CD14-positive monocyte (primary cell): ENCODE measurements around the gene ARID4B. TPM values are rescaled to one million over a fixed set of nuclear protein-coding genes. Genes with fewer than 3 reads are reported as not detected.

ENCODE experiments used
- DNase-seq, 3 donors: peaks; one replicate each; pipeline ENCODE4 v3.0.0-alpha.2; 2011 to 2022
- H2AFZ ChIP-seq: 2 replicates; pipeline ENCODE4 v1.6.0; 2012; ENCODE audit warnings: mild to moderate bottlenecking, low read depth, low read length, inconsistent platforms; ENCODE audit not compliant: insufficient read depth, poor library complexity, severe bottlenecking
- H3K27ac ChIP-seq, 2 donors: 1 replicate in 1 of 2; 2 replicates in 1 of 2; pipeline ENCODE4 v1.5.1; 2012 to 2013; ENCODE audit warnings: low read length in 2 of 2, control low read depth in 1 of 2, inconsistent platforms in 1 of 2, low read depth in 1 of 2, mild to moderate bottlenecking in 1 of 2
- H3K27me3 ChIP-seq, 2 donors: one replicate each; pipeline versions ENCODE4 v1.6.0 to v1.6.1; 2011 to 2013; ENCODE audit warnings: low read length in 2 of 2; ENCODE audit not compliant: control insufficient read depth in 2 of 2, insufficient read depth in 2 of 2
- H3K36me3 ChIP-seq, 2 donors: replicated peaks in 1 of 2; 1 replicate in 1 of 2; 2 replicates in 1 of 2; pipeline versions ENCODE4 v1.5.1 to v1.6.1; 2012 to 2013; ENCODE audit warnings: low read length in 2 of 2, control low read depth in 1 of 2, inconsistent platforms in 1 of 2, mild to moderate bottlenecking in 1 of 2; ENCODE audit not compliant: insufficient read depth in 2 of 2, control insufficient read depth in 1 of 2
- H3K4me1 ChIP-seq, 2 donors: 1 replicate in 1 of 2; 2 replicates in 1 of 2; pipeline versions ENCODE4 v1.5.1 to v1.6.1; 2012 to 2013; ENCODE audit warnings: low read length in 2 of 2, control low read depth in 1 of 2, inconsistent platforms in 1 of 2, mild to moderate bottlenecking in 1 of 2, moderate library complexity in 1 of 2; ENCODE audit not compliant: insufficient read depth in 2 of 2, control insufficient read depth in 1 of 2
- H3K4me2 ChIP-seq: replicated peaks from 2 replicates; pipeline ENCODE3; 2012; ENCODE audit warnings: low read length, moderate library complexity, mild to moderate bottlenecking; ENCODE audit not compliant: poor library complexity, severe bottlenecking; ENCODE audit errors: extremely low read depth
- H3K4me3 ChIP-seq, 3 experiments: fragments of 200-600 bp in 1 of 3; sonication (generic) in 1 of 3; replicated peaks in 1 of 3; 1 replicate in 2 of 3; 2 replicates in 1 of 3; pipeline ENCODE4 v1.5.1; 2011 to 2013; ENCODE audit warnings: low read length in 3 of 3, mild to moderate bottlenecking in 3 of 3, control low read depth in 2 of 3, low read depth in 2 of 3, inconsistent platforms in 1 of 3, moderate library complexity in 1 of 3
- H3K79me2 ChIP-seq: 2 replicates; pipeline ENCODE4 v1.6.0; 2012; ENCODE audit warnings: mild to moderate bottlenecking, control low read depth, inconsistent platforms, low read length, moderate library complexity; ENCODE audit not compliant: insufficient read depth
- H3K9ac ChIP-seq: 2 replicates; pipeline ENCODE4 v1.6.0; 2017; ENCODE audit warnings: low read length, mild to moderate bottlenecking; ENCODE audit not compliant: insufficient read depth, poor library complexity, severe bottlenecking
- H3K9me3 ChIP-seq, 2 donors: replicated peaks in 1 of 2; 1 replicate in 1 of 2; 2 replicates in 1 of 2; pipeline versions ENCODE4 v1.5.1 to v1.6.1; 2012 to 2013; ENCODE audit warnings: low read length in 2 of 2, control low read depth in 1 of 2; ENCODE audit not compliant: control insufficient read depth in 1 of 2, insufficient read depth in 1 of 2
- H4K20me1 ChIP-seq: 2 replicates; pipeline ENCODE4 v1.6.0; 2012; ENCODE audit warnings: mild to moderate bottlenecking, low read length, control low read depth, moderate library complexity; ENCODE audit not compliant: insufficient read depth
- H3K27ac Mint-ChIP-seq, 7 donors: one replicate each; pipeline ENCODE4 v1.8.0; 2020; ENCODE audit warnings: mild to moderate bottlenecking in 7 of 7, mixed read lengths in 7 of 7, moderate library complexity in 6 of 7, inconsistent platforms in 2 of 7
- H3K27me3 Mint-ChIP-seq, 3 donors: one replicate each; pipeline ENCODE4 v1.8.0; 2021 to 2022; ENCODE audit warnings: low read depth in 3 of 3, mild to moderate bottlenecking in 3 of 3, mixed read lengths in 3 of 3, moderate library complexity in 3 of 3, inconsistent platforms in 1 of 3
- H3K36me3 Mint-ChIP-seq, 2 donors: one replicate each; pipeline ENCODE4 v1.8.0; 2020; ENCODE audit warnings: mixed read lengths in 2 of 2, inconsistent platforms in 1 of 2, mild to moderate bottlenecking in 1 of 2
- H3K4me1 Mint-ChIP-seq: one replicate; pipeline ENCODE4 v1.8.0; 2020; ENCODE audit warnings: mild to moderate bottlenecking, mixed read lengths
- H3K4me3 Mint-ChIP-seq, 2 donors: one replicate each; pipeline ENCODE4 v1.8.0; 2020; ENCODE audit warnings: mild to moderate bottlenecking in 2 of 2, mixed read lengths in 2 of 2, moderate library complexity in 1 of 2
- H3K9me3 Mint-ChIP-seq, 7 donors: one replicate each; pipeline ENCODE4 v1.8.0; 2020 to 2022; ENCODE audit warnings: mixed read lengths in 7 of 7, mild to moderate bottlenecking in 6 of 7, moderate library complexity in 6 of 7, inconsistent platforms in 2 of 7
- CTCF ChIP-seq: fragments of 200-600 bp; IDR thresholded peaks from one replicate; pipeline ENCODE4 v1.8.0; 2022; ENCODE audit warnings: antibody characterized with exemption, mild to moderate bottlenecking
- WGBS: methylation state at CpG from one replicate; pipeline ENCODE4 v1.1.5; 2013; ENCODE audit warnings: missing lambda C conversion rate; ENCODE audit not compliant: insufficient coverage; 5-methylcytosine and 5-hydroxymethylcytosine counted together
- intact Hi-C, 2 donors: fragments of 100-400 bp; cut with micrococcal nuclease; formaldehyde crosslinking; loops; one replicate each; pipeline versions ENCODE4 v1.15.0 to v1.15.1; 2023
- polyA plus RNA-seq, 3 donors: library from polyadenylated mRNA; depleted of rRNA in 1 of 3; unstranded in 2 of 3; stranded (reverse) in 1 of 3; fragments of 300-500 nt in 2 of 3; fragments of >200 nt in 1 of 3; fragmentation: Illumina TruSeq in 2 of 3; gene quantifications; 1 replicate in 2 of 3; 2 replicates in 1 of 3; pipeline ENCODE4 v1.2.3, GENCODE V29; 2012 to 2021

ARID4B gene
- polyA plus RNA-seq, 3 donors, result 9.3 to 15.4 (median 11.1) TPM

- no peak overlapping the region for H3K27ac Mint-ChIP-seq
- no peaks in the 10 kb centered on the region for H3K4me1 ChIP-seq
Observed at GRCh38 chr1:235266325-235266724, 61.7 kb downstream of the ARID4B start.

DNA sequence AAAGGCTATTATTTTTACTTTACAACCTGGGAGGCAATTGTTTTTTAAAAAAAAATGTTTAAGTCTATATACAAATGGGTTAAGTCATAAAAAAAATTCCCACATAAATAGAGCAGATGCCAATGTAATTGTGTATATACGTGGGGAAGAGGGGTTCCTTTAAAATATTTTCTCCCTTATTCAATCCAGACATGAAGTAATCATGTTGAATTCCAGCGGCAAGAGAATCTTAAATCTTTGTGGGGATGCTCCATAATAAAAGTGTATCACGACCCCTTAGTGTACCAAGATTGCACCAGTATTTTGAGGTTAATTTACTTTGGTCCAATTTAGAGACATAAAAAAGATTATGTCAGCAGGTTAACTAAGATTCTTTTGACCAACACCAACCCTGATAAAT, 62.1 kb downstream of the ARID4B start:
- H3K4me1 ChIP-seq, result no peaks in the 10 kb centered on the region

More at GRCh38 chr1:235266325-235266724, 61.7 kb downstream of the ARID4B start:
- H3K4me1 Mint-ChIP-seq, result peaks cover 21% of the 10 kb centered on the region
- intact Hi-C loops, result no loop called here
- H3K36me3 Mint-ChIP-seq, result peaks cover 0 to 3% of the 10 kb centered on the region in 2 donors
- no peak overlapping the region for H3K4me3 Mint-ChIP-seq
- no peak overlapping the region for H2AFZ ChIP-seq
- H3K4me3 ChIP-seq, result no peak overlapping the region
- no peak overlapping the region for H3K4me2 ChIP-seq
- H3K9ac ChIP-seq, result no peak overlapping the region
- no peaks in the 10 kb centered on the region for H3K27me3 Mint-ChIP-seq
- no CpG with 5 or more reads among the region's 1 CpG for WGBS
- no peaks in the 10 kb centered on the region for H3K9me3 ChIP-seq
- DNase-seq, result no peak
- H3K27ac ChIP-seq, result no peak overlapping the region
- H4K20me1 ChIP-seq, result peaks cover 100% of the 10 kb centered on the region
- TF ChIP-seq CTCF, result no peak
- H3K9me3 Mint-ChIP-seq, result no peaks in the 10 kb centered on the region
- no peaks in the 10 kb centered on the region for H3K27me3 ChIP-seq
- H3K36me3 ChIP-seq, result no peaks in the 10 kb centered on the region
- peaks cover 100% of the 10 kb centered on the region for H3K79me2 ChIP-seq

More for the DNA sequence above, 62.1 kb downstream of the ARID4B start:
- Mint-ChIP-seq H3K4me1 (peaks cover 17% of the 10 kb centered on the region), H3K36me3 (peaks cover 0 to 3% of the 10 kb centered on the region in 2 donors), H3K27me3 (no peaks in the 10 kb centered on the region), H3K9me3 (no peaks in the 10 kb centered on the region), H3K4me3 (no peak overlapping the region), H3K27ac (no peak overlapping the region)
- no peak for TF ChIP-seq CTCF
- Histone ChIP-seq H3K79me2 (peaks cover 100% of the 10 kb centered on the region), H3K9me3 (no peaks in the 10 kb centered on the region), H3K36me3 (no peaks in the 10 kb centered on the region), H3K27me3 (no peaks in the 10 kb centered on the region), H3K9ac (no peak overlapping the region), H3K4me3 (no peak overlapping the region), H3K27ac (no peak overlapping the region), H2AFZ (no peak overlapping the region), H3K4me2 (no peak overlapping the region), H4K20me1 (peaks cover 100% of the 10 kb centered on the region)
- no CpG with 5 or more reads among the region's 3 CpGs for WGBS
- DNase-seq, result no peak
- intact Hi-C loops, result no loop called here
